OCI-LY7 (cell line): Measurements from ENCODE around the gene TAOK2.

Experiments used
- EZH2phosphoT487 ChIP-seq: fragments of 200-600 bp; sonication (generic); IDR thresholded peaks from 2 replicates; pipeline ENCODE4 v1.6.1; 2018; ENCODE audit warnings: low read depth, borderline replicate concordance, mild to moderate bottlenecking, mixed run types, antibody characterized with exemption, low read length, moderate library complexity, mixed read lengths
- TF ChIP-seq, protein P1 (sequence below): fragments of 200-600 bp; sonication (generic); conservative IDR thresholded peaks from 2 replicates; pipeline ENCODE4 v1.5.1; 2014; ENCODE audit warnings: mild to moderate bottlenecking, antibody characterized with exemption, low read length, moderate library complexity, mixed read lengths

DNA sequence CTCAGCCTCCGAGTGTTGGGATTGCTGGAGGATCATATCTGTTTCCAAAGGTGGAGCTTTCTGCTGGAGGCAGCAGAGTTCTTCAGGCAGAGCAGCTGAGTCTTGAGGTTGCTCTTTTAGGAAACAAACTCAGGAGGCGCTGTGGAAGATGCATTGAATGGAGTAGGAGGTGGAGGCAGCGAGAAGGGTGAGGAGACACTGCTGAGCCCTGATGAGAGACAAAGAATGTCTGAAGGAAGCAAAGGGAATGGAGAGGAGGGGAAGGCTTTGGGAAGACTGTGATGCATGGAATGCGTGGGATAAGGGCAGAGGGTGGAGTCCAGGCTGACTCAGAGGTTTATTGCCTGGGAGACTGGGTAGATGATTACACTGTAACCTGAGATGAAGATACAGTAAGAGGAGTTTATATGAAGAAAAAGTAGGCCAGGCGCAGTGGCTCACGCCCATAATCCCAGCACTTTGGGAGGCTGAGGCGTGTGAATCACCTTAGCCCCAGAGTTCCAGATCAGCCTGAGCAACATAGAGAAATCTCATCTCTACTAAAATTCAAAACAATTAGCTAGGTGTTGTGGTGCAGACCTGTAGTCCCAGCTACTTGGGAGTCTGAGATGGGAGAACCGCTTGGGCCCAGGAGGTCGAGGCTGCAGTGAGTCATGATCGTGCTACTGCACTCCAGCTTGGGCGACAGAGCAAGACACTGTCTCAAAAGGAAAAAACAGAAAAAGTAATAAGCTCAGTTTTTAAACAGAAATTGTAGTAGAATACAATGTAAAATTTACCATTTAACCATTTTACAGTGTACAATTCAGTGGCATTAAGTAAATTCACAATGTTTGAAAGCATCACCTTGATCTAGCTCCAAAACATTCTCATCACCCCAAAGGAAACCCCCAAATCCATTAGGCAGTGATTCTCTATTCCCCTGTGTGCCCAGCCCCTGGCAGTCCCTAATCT, 29.5 kb upstream of the TAOK2 start:
- TF ChIP-seq, protein P1, sequence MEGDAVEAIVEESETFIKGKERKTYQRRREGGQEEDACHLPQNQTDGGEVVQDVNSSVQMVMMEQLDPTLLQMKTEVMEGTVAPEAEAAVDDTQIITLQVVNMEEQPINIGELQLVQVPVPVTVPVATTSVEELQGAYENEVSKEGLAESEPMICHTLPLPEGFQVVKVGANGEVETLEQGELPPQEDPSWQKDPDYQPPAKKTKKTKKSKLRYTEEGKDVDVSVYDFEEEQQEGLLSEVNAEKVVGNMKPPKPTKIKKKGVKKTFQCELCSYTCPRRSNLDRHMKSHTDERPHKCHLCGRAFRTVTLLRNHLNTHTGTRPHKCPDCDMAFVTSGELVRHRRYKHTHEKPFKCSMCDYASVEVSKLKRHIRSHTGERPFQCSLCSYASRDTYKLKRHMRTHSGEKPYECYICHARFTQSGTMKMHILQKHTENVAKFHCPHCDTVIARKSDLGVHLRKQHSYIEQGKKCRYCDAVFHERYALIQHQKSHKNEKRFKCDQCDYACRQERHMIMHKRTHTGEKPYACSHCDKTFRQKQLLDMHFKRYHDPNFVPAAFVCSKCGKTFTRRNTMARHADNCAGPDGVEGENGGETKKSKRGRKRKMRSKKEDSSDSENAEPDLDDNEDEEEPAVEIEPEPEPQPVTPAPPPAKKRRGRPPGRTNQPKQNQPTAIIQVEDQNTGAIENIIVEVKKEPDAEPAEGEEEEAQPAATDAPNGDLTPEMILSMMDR, result 0 out of 2 replicates have a peak, but pooled peaks have one; percentile 27
- TF ChIP-seq EZH2phosphoT487, result no peak
